Right atrium auricular region (tissue), 2 donors: ENCODE data around the gene CHKA. TPM values are rescaled to one million over a fixed set of nuclear protein-coding genes. Genes with fewer than 3 reads are reported as not detected.
A peak's percentile ranks its signal among the peaks of the same experiment; 100 is the strongest.

Experiments
- DNase-seq: peaks from one replicate; pipeline ENCODE4 v3.0.0-alpha.2; 2019; ENCODE audit warnings: low spot score
- H3K27ac ChIP-seq, 2 donors: fragments of 200-600 bp; sonication (generic); 1 replicate in 1 of 2; 2 replicates in 1 of 2; pipeline ENCODE4 v1.5.1; 2016 to 2019
- H3K27me3 ChIP-seq, 2 donors: fragments of 200-600 bp; sonication (generic); one replicate each; pipeline versions ENCODE4 v1.5.1 to v1.6.0; 2017 to 2019
- H3K36me3 ChIP-seq: fragments of 200-600 bp; sonication (generic); one replicate; pipeline ENCODE4 v1.5.1; 2016
- H3K4me1 ChIP-seq, 2 donors: fragments of 200-600 bp; sonication (generic); one replicate each; pipeline versions ENCODE4 v1.5.1 to v1.6.0; 2017 to 2019
- H3K4me3 ChIP-seq, 2 donors: fragments of 200-600 bp; sonication (generic); 1 replicate in 1 of 2; 2 replicates in 1 of 2; pipeline ENCODE4 v1.5.1; 2017 to 2019; ENCODE audit warnings: mild to moderate bottlenecking in 1 of 2, moderate library complexity in 1 of 2
- H3K9me3 ChIP-seq, 2 donors: fragments of 200-600 bp; sonication (generic); one replicate each; pipeline ENCODE4 v1.5.1; 2019
- total RNA-seq, 2 donors: library from RNA; depleted of rRNA; stranded (reverse); fragments of >200 nt; gene quantifications; one replicate each; pipeline ENCODE4 v1.1.0, GENCODE V29; 2016
- TF ChIP-seq, protein P1 (sequence below), 2 donors: fragments of 200-600 bp; sonication (generic); IDR thresholded peaks; one replicate each; pipeline ENCODE4 v1.5.1; 2019; ENCODE audit warnings: antibody characterized with exemption in 2 of 2

Gene CHKA
- total RNA-seq, 2 donors from 2014 or later, result 6.1 to 10.3 TPM

- H3K27ac ChIP-seq, result no peak overlapping the region
- H3K9me3 ChIP-seq, result no peaks in the 10 kb centered on the region
- H3K36me3 ChIP-seq, result no peaks in the 10 kb centered on the region
- H3K27me3 ChIP-seq, result no peaks in the 10 kb centered on the region
- DNase-seq, result no peak
- TF ChIP-seq, protein P1, sequence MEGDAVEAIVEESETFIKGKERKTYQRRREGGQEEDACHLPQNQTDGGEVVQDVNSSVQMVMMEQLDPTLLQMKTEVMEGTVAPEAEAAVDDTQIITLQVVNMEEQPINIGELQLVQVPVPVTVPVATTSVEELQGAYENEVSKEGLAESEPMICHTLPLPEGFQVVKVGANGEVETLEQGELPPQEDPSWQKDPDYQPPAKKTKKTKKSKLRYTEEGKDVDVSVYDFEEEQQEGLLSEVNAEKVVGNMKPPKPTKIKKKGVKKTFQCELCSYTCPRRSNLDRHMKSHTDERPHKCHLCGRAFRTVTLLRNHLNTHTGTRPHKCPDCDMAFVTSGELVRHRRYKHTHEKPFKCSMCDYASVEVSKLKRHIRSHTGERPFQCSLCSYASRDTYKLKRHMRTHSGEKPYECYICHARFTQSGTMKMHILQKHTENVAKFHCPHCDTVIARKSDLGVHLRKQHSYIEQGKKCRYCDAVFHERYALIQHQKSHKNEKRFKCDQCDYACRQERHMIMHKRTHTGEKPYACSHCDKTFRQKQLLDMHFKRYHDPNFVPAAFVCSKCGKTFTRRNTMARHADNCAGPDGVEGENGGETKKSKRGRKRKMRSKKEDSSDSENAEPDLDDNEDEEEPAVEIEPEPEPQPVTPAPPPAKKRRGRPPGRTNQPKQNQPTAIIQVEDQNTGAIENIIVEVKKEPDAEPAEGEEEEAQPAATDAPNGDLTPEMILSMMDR (IDR thresholded peaks at IDR 0.05), result no peak
- no peak overlapping the region for H3K4me3 ChIP-seq
- H3K4me1 ChIP-seq, result peaks cover 0 to 40% of the 10 kb centered on the region in 2 donors
Observed at GRCh38 chr11:68012843-68013610, 108.2 kb downstream of the CHKA start.

DNA sequence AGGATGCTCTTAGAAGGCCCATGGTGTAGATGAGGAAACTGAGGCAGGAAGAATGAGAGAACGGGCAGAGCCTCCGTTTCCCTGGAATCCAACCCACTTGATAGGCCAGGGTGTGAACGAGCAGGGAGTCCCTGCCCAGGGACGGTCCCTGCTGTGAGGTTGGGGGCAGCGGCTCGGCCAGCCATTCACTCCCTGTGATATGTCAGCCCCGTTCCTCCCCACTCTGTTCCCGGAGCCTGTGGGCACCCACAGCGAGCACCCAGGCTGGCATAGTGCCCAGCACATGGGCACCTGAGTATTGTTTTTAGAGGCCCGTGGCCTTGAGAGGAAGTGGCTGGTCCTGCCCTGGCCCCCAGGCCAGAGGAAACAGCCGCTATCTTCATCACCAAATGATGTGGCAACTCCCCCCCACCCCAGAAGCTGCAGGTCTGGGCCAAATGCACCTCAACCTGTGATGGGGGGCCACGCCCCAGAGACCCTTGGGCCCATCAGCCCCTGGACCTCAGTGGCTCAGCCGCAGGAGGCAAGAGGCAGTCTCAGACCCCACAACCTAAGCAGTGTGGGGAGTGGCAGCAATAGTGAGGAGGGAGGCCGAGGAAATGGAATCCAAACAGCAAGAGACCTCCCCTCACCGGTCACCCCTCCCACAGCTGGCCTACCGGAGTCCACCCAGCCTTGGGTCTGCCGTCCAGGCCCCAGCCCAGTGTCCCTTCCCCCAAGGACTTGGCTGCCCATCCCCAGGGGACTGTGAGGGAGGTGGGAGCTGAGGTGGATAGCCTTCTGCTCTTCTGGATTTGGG, 108.9 kb downstream of the CHKA start:
- peaks cover 0 to 38% of the 10 kb centered on the region in 2 donors for H3K4me1 ChIP-seq
- no peak overlapping the region for H3K4me3 ChIP-seq
- TF ChIP-seq, protein P1 (IDR thresholded peaks at IDR 0.05), result no peak
- no peak overlapping the region for H3K27ac ChIP-seq
- H3K36me3 ChIP-seq, result no peaks in the 10 kb centered on the region
- DNase-seq, result no peak
- H3K27me3 ChIP-seq, result no peaks in the 10 kb centered on the region
- no peaks in the 10 kb centered on the region for H3K9me3 ChIP-seq

GRCh38 chr11:68011051-68011943, 109.9 kb downstream of the CHKA start:
- DNase-seq, result no peak
- TF ChIP-seq, protein P1 (IDR thresholded peaks at IDR 0.05), result no peak
- Histone ChIP-seq H3K27ac (peak overlapping the region; percentile 79 to 80), H3K9me3 (no peaks in the 10 kb centered on the region), H3K27me3 (no peaks in the 10 kb centered on the region), H3K4me1 (peaks cover 0 to 31% of the 10 kb centered on the region in 2 donors), H3K36me3 (no peaks in the 10 kb centered on the region), H3K4me3 (peak overlapping the region in 1 of 2 donors; percentile 43)

GRCh38 chr11:68010090-68011041, 110.8 kb downstream of the CHKA start, which contains the start of gene ALDH3B1:
ALDH3B1 (plus strand) TSS chr11:68010327; CDS start chr11:68015298, 4,971 bp downstream.
- H3K9me3 ChIP-seq, result no peaks in the 10 kb centered on the region
- H3K27me3 ChIP-seq, result no peaks in the 10 kb centered on the region
- peaks cover 0 to 31% of the 10 kb centered on the region in 2 donors for H3K4me1 ChIP-seq
- TF ChIP-seq, protein P1 (IDR thresholded peaks at IDR 0.05), result no peak
- no peaks in the 10 kb centered on the region for H3K36me3 ChIP-seq
- DNase-seq, result peak; percentile 95
- peak within 1 kb of the TSS; percentile 16 to 43 for H3K4me3 ChIP-seq
- H3K27ac ChIP-seq, result peak within 1 kb of the TSS; percentile 79 to 80
